ENCODE data around the gene PDE4D.
"Not testable (repeated sequence)": the region's sequence is repeated elsewhere in the genome, so short reads cannot be mapped to it uniquely, and the experiment has no call there.

DNA sequence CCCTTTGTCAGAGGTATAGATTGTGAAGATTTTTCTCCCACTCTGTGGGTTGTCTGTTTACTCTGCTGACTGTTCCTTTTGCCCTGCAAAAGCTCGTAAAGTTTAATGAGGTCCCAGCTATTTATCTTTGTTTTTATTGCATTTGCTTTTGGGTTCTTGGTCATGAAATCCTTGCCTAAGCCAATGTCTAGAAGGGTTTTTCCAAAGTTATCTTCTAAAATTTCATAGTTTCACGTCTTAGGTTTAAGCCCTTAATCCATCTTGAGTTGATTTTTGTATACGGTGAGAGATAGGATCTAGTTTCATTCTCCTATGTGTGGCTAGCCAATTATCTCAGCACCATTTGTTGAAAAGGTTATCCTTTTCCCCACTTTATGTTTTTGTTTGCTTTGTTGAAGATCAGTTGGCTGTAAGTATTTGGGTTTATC, 590.2 kb downstream of the PDE4D start:
- not testable (repeated sequence) for TF ChIP-seq POLR2AphosphoS2 (IDR thresholded peaks at IDR 0.05; ENCODE audit: low read depth, low read length); NR2C2 (IDR thresholded peaks at IDR 0.05; ENCODE audit: borderline replicate concordance, control insufficient read depth, insufficient read length, low read depth); SIX5 (IDR thresholded peaks at IDR 0.05; ENCODE audit: low read depth, low read length, severe bottlenecking); JUND (IDR thresholded peaks at IDR 0.05; ENCODE audit: low read depth, low read length); MEF2A (IDR thresholded peaks at IDR 0.05; ENCODE audit: insufficient read depth, low read depth, low read length); POLR2A (IDR thresholded peaks at IDR 0.05; ENCODE audit: low read depth, low read length)
- TF ChIP-seq, protein P1, sequence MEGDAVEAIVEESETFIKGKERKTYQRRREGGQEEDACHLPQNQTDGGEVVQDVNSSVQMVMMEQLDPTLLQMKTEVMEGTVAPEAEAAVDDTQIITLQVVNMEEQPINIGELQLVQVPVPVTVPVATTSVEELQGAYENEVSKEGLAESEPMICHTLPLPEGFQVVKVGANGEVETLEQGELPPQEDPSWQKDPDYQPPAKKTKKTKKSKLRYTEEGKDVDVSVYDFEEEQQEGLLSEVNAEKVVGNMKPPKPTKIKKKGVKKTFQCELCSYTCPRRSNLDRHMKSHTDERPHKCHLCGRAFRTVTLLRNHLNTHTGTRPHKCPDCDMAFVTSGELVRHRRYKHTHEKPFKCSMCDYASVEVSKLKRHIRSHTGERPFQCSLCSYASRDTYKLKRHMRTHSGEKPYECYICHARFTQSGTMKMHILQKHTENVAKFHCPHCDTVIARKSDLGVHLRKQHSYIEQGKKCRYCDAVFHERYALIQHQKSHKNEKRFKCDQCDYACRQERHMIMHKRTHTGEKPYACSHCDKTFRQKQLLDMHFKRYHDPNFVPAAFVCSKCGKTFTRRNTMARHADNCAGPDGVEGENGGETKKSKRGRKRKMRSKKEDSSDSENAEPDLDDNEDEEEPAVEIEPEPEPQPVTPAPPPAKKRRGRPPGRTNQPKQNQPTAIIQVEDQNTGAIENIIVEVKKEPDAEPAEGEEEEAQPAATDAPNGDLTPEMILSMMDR (IDR thresholded peaks at IDR 0.05 in 2 of 3, conservative IDR thresholded peaks at IDR 0.05 in 1 of 3; ENCODE audit: control insufficient read depth in 2 of 3, extremely low read depth in 1 of 3, insufficient read depth in 1 of 3, low read depth in 3 of 3, low read length in 3 of 3): not testable (repeated sequence)
- TF ChIP-seq, protein P2, sequence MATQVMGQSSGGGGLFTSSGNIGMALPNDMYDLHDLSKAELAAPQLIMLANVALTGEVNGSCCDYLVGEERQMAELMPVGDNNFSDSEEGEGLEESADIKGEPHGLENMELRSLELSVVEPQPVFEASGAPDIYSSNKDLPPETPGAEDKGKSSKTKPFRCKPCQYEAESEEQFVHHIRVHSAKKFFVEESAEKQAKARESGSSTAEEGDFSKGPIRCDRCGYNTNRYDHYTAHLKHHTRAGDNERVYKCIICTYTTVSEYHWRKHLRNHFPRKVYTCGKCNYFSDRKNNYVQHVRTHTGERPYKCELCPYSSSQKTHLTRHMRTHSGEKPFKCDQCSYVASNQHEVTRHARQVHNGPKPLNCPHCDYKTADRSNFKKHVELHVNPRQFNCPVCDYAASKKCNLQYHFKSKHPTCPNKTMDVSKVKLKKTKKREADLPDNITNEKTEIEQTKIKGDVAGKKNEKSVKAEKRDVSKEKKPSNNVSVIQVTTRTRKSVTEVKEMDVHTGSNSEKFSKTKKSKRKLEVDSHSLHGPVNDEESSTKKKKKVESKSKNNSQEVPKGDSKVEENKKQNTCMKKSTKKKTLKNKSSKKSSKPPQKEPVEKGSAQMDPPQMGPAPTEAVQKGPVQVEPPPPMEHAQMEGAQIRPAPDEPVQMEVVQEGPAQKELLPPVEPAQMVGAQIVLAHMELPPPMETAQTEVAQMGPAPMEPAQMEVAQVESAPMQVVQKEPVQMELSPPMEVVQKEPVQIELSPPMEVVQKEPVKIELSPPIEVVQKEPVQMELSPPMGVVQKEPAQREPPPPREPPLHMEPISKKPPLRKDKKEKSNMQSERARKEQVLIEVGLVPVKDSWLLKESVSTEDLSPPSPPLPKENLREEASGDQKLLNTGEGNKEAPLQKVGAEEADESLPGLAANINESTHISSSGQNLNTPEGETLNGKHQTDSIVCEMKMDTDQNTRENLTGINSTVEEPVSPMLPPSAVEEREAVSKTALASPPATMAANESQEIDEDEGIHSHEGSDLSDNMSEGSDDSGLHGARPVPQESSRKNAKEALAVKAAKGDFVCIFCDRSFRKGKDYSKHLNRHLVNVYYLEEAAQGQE (IDR thresholded peaks at IDR 0.05; ENCODE audit: low read depth, low read length): not testable (repeated sequence)

Data from GM12878 (cell line).